HG03108 (cell line): Measurements from ENCODE around the gene MALT1.

ENCODE experiments used
- ATAC-seq: cut with Tn5 transposase; IDR thresholded peaks from one replicate; pipeline ENCODE4 v1.9.1; 2021; ENCODE audit warnings: moderate library complexity; ENCODE audit not compliant: unreplicated experiment

MALT1 gene

GRCh38 chr18:58802959-58803358 lies 131.7 kb downstream of the MALT1 start:
- no peak for ATAC-seq

DNA sequence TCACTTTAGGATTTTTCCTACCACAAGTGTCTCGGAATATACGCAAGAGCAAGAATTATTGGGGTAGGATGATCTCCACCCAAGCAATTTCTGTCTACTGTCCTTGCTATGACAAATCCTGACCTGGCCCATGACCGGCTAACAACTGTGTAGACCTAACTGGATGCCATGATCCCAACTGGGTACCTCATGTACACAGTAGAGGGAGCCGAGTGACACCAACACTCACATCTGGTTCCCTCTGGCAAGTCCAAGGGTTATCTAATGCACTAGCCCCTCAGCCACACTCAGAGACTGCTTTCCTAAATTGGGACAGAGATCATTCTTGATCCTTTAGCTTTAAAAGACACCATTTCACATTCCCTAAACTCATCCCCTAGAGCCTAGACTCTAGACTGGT lies 132.7 kb downstream of the MALT1 start:
- ATAC-seq: no peak
